ENCODE data around the gene SPANXN1.
A peak's percentile ranks its signal among the peaks of the same experiment; 100 is the strongest.
"Not testable (repeated sequence)": the region's sequence is repeated elsewhere in the genome, so short reads cannot be mapped to it uniquely, and the experiment has no call there.

SPANXN1 gene, protein sequence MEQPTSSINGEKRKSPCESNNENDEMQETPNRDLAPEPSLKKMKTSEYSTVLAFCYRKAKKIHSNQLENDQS

DNA sequence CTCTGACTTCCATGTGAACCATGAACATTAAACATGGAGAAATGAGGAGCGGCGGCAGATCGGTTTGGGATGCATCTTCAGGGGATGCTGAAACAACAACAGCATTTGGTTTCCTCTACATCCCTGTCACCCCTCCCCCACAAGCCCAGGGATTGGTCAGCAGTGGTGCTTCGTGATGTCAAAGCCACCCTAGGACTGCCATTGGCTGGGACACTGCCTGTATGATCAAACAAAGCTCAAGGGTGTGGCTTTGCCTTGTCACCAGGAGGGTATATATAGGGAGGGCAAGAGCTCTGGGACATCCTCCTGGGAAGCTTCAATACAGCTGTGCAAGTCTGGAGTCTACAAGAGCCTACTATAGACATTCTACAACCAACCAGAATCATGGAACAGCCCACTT, at the start of gene SPANXN1:
SPANXN1 (plus strand) TSS at position 301 of the 400 bp plus-strand sequence; CDS start at position 385, 84 bp downstream.
- DNase-seq (ENCODE audit: low read depth in 2 of 2); H3K4me3 ChIP-seq (replicated peaks in 1 of 2; ENCODE audit: low read depth in 2 of 2, low read length in 2 of 2): not testable (repeated sequence)

GRCh38 chrX:145199078-145199477, 48.2 kb upstream of the SPANXN1 start:
- DNase-seq (ENCODE audit: low read depth in 2 of 2), result no peak
- no peak overlapping the region for H3K4me3 ChIP-seq (replicated peaks in 1 of 2; ENCODE audit: low read depth in 2 of 2, low read length in 2 of 2)
- no peak for TF ChIP-seq CTCF (IDR thresholded peaks at IDR 0.05; ENCODE audit: low read depth, low read length)

- TF ChIP-seq CTCF (IDR thresholded peaks at IDR 0.05; ENCODE audit: low read depth, low read length), result peak; percentile 32
- DNase-seq (ENCODE audit: low read depth in 2 of 2), result peak in 1 of 2 donors; percentile 15
- H3K4me3 ChIP-seq (replicated peaks in 1 of 2; ENCODE audit: low read depth in 2 of 2, low read length in 2 of 2), result no peak overlapping the region
Observed at GRCh38 chrX:145213504-145213903, 33.8 kb upstream of the SPANXN1 start.

GRCh38 chrX:145292218-145292617, 44.9 kb downstream of the SPANXN1 start:
- TF ChIP-seq CTCF (IDR thresholded peaks at IDR 0.05; ENCODE audit: low read depth, low read length), result no peak
- DNase-seq (ENCODE audit: low read depth in 2 of 2), result no peak

More at GRCh38 chrX:145292218-145292617, 44.9 kb downstream of the SPANXN1 start:
- H3K4me3 ChIP-seq (replicated peaks in 1 of 2; ENCODE audit: low read depth in 2 of 2, low read length in 2 of 2), result no peak overlapping the region

Data from cardiac fibroblast (primary cell).